PFSK-1 (cell line): ENCODE measurements around the gene MIAT.

ENCODE experiments used
- FOXP2 ChIP-seq: optimal IDR thresholded peaks from 2 replicates; pipeline ENCODE3; 2011; ENCODE audit warnings: borderline replicate concordance, control low read depth, inconsistent platforms; ENCODE audit not compliant: insufficient read depth; ENCODE audit errors: extremely low read length, extremely low read depth
- POLR2AphosphoS5 ChIP-seq: IDR thresholded peaks from 2 replicates; pipeline ENCODE4 v1.6.1; 2012; ENCODE audit warnings: low read depth, mild to moderate bottlenecking, control low read depth, low read length, moderate library complexity
- SIN3A ChIP-seq: IDR thresholded peaks from 2 replicates; pipeline ENCODE4 v1.6.1; 2012; ENCODE audit warnings: mild to moderate bottlenecking, low read length, moderate library complexity, borderline replicate concordance; ENCODE audit not compliant: insufficient read depth
- TAF1 ChIP-seq: IDR thresholded peaks from 2 replicates; pipeline ENCODE4 v1.6.1; 2012; ENCODE audit warnings: low read length, control low read depth, borderline replicate concordance; ENCODE audit not compliant: insufficient read depth
- TF ChIP-seq, protein P1 (sequence below), 2 experiments: IDR thresholded peaks; 2 replicates each; pipeline versions ENCODE4 v1.6.1 to v1.8.0; 2011 to 2012; ENCODE audit warnings: low read depth in 2 of 2, low read length in 2 of 2, control low read depth in 1 of 2, inconsistent platforms in 1 of 2, mild to moderate bottlenecking in 1 of 2, moderate library complexity in 1 of 2; ENCODE audit not compliant: insufficient read depth in 1 of 2

DNA sequence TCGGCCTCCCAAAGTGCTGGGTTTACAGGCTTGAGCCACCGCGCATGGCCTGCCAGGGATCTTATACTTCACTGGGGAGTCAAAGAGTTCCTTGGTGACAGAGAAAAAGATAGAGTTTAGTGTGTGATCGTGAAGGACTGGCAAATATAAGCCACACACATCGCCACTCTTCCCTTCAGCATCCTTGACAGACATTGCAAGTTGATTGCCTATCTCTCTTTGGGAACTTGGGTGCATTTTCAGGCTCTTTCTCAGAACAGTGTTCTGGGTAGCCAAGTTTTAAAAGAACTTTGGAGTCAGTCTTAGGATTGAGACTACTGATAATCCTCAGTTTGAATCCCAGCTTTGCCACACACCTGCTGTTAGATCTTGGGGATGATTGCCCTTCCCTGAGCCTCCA lies 19.8 kb downstream of the MIAT start:
- TF ChIP-seq POLR2AphosphoS5, result no peak
- TF ChIP-seq, protein P1, sequence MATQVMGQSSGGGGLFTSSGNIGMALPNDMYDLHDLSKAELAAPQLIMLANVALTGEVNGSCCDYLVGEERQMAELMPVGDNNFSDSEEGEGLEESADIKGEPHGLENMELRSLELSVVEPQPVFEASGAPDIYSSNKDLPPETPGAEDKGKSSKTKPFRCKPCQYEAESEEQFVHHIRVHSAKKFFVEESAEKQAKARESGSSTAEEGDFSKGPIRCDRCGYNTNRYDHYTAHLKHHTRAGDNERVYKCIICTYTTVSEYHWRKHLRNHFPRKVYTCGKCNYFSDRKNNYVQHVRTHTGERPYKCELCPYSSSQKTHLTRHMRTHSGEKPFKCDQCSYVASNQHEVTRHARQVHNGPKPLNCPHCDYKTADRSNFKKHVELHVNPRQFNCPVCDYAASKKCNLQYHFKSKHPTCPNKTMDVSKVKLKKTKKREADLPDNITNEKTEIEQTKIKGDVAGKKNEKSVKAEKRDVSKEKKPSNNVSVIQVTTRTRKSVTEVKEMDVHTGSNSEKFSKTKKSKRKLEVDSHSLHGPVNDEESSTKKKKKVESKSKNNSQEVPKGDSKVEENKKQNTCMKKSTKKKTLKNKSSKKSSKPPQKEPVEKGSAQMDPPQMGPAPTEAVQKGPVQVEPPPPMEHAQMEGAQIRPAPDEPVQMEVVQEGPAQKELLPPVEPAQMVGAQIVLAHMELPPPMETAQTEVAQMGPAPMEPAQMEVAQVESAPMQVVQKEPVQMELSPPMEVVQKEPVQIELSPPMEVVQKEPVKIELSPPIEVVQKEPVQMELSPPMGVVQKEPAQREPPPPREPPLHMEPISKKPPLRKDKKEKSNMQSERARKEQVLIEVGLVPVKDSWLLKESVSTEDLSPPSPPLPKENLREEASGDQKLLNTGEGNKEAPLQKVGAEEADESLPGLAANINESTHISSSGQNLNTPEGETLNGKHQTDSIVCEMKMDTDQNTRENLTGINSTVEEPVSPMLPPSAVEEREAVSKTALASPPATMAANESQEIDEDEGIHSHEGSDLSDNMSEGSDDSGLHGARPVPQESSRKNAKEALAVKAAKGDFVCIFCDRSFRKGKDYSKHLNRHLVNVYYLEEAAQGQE (IDR thresholded peaks at IDR 0.05; ENCODE audit: insufficient read depth in 1 of 2, low read depth in 2 of 2, low read length in 2 of 2), result no peak
- TF ChIP-seq TAF1, result no peak
- TF ChIP-seq SIN3A, result no peak
- TF ChIP-seq FOXP2, result no peak
